ENCODE measurements around the gene CLCN5.

DNA sequence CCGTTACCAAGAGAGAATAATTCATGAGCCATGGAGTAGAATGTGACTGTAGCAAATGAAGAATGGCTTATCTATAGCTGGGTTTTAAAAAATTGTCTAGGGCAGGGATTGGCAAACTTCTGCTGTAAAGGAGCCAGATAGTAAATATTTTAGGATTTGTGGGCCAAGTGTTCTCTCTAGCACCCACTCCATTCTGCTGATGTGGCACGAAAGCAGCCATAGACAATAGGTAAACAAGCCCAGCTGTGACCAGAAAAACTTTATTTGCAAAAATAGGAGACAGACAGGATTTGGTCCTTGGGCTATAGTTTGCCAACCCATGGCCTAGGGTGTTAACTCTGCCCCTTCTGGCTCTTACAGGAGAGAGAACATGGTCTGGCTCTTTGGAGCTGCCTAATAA, 151.2 kb downstream of the CLCN5 start:
- TF ChIP-seq POLR2AphosphoS5 (IDR thresholded peaks at IDR 0.05; ENCODE audit: low read depth, low read length), result no peak
- TF ChIP-seq SIN3A (IDR thresholded peaks at IDR 0.05; ENCODE audit: borderline replicate concordance, insufficient read depth, low read length), result no peak
- TF ChIP-seq, protein P1, sequence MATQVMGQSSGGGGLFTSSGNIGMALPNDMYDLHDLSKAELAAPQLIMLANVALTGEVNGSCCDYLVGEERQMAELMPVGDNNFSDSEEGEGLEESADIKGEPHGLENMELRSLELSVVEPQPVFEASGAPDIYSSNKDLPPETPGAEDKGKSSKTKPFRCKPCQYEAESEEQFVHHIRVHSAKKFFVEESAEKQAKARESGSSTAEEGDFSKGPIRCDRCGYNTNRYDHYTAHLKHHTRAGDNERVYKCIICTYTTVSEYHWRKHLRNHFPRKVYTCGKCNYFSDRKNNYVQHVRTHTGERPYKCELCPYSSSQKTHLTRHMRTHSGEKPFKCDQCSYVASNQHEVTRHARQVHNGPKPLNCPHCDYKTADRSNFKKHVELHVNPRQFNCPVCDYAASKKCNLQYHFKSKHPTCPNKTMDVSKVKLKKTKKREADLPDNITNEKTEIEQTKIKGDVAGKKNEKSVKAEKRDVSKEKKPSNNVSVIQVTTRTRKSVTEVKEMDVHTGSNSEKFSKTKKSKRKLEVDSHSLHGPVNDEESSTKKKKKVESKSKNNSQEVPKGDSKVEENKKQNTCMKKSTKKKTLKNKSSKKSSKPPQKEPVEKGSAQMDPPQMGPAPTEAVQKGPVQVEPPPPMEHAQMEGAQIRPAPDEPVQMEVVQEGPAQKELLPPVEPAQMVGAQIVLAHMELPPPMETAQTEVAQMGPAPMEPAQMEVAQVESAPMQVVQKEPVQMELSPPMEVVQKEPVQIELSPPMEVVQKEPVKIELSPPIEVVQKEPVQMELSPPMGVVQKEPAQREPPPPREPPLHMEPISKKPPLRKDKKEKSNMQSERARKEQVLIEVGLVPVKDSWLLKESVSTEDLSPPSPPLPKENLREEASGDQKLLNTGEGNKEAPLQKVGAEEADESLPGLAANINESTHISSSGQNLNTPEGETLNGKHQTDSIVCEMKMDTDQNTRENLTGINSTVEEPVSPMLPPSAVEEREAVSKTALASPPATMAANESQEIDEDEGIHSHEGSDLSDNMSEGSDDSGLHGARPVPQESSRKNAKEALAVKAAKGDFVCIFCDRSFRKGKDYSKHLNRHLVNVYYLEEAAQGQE (IDR thresholded peaks at IDR 0.05; ENCODE audit: insufficient read depth in 1 of 2, low read depth in 2 of 2, low read length in 2 of 2), result no peak
